ENCODE results near the gene PRADC1. TPM values are rescaled to one million over a fixed set of nuclear protein-coding genes. Genes with fewer than 3 reads are reported as not detected.

Gene PRADC1
- total RNA-seq, 2 donors from 2014 or later, result 19.9 to 24.5 TPM

- DNase-seq (ENCODE audit: low spot score) (no peak), ATAC-seq (ENCODE audit: insufficient number of reproducible peaks, low FRiP score, low read depth) (no peak)
- Histone ChIP-seq H3K4me3 (no peak overlapping the region), H3K4me1 (ENCODE audit: control insufficient read depth in 1 of 2, low read depth in 2 of 2) (no peaks in the 10 kb centered on the region), H3K9me3 (no peaks in the 10 kb centered on the region), H3K27me3 (replicated peaks; ENCODE audit: insufficient read depth) (no peaks in the 10 kb centered on the region), H3K27ac (no peak overlapping the region), H3K36me3 (no peaks in the 10 kb centered on the region)
- no peak for TF ChIP-seq CTCF (IDR thresholded peaks at IDR 0.05)
Observed at GRCh38 chr2:73262108-73262651, 29.1 kb upstream of the PRADC1 start.

- Histone ChIP-seq H3K4me1 (ENCODE audit: control insufficient read depth in 1 of 2, low read depth in 2 of 2) (no peaks in the 10 kb centered on the region), H3K27ac (no peak overlapping the region), H3K36me3 (no peaks in the 10 kb centered on the region), H3K4me3 (no peak overlapping the region), H3K9me3 (no peaks in the 10 kb centered on the region), H3K27me3 (replicated peaks; ENCODE audit: insufficient read depth) (no peaks in the 10 kb centered on the region)
- TF ChIP-seq CTCF (IDR thresholded peaks at IDR 0.05), result no peak
- no peak for ATAC-seq (ENCODE audit: insufficient number of reproducible peaks, low FRiP score, low read depth)
- no peak for DNase-seq (ENCODE audit: low spot score)
Observed at GRCh38 chr2:73260338-73260984, 27.4 kb upstream of the PRADC1 start.

- no peak for TF ChIP-seq CTCF (IDR thresholded peaks at IDR 0.05)
- H3K4me1 ChIP-seq (ENCODE audit: control insufficient read depth in 1 of 2, low read depth in 2 of 2), result no peaks in the 10 kb centered on the region
- no peaks in the 10 kb centered on the region for H3K9me3 ChIP-seq
- H3K27ac ChIP-seq, result no peak overlapping the region
- H3K4me3 ChIP-seq, result no peak overlapping the region
- ATAC-seq (ENCODE audit: insufficient number of reproducible peaks, low FRiP score, low read depth) (no peak), DNase-seq (ENCODE audit: low spot score) (no peak)
- H3K36me3 ChIP-seq, result no peaks in the 10 kb centered on the region
- H3K27me3 ChIP-seq (replicated peaks; ENCODE audit: insufficient read depth), result no peaks in the 10 kb centered on the region
Observed at GRCh38 chr2:73259704-73260337, 26.8 kb upstream of the PRADC1 start.

GRCh38 chr2:73259276-73259675 lies 26.2 kb upstream of the PRADC1 start:
- DNase-seq (ENCODE audit: low spot score), result no peak
- no peak overlapping the region for H3K4me3 ChIP-seq

More at GRCh38 chr2:73259276-73259675, 26.2 kb upstream of the PRADC1 start:
- no peaks in the 10 kb centered on the region for H3K27me3 ChIP-seq (replicated peaks; ENCODE audit: insufficient read depth)
- ATAC-seq (ENCODE audit: insufficient number of reproducible peaks, low FRiP score, low read depth), result no peak
- H3K27ac ChIP-seq, result no peak overlapping the region
- no peaks in the 10 kb centered on the region for H3K4me1 ChIP-seq (ENCODE audit: control insufficient read depth in 1 of 2, low read depth in 2 of 2)
- no peaks in the 10 kb centered on the region for H3K36me3 ChIP-seq
- no peaks in the 10 kb centered on the region for H3K9me3 ChIP-seq
- TF ChIP-seq CTCF (IDR thresholded peaks at IDR 0.05), result no peak

Measured in thoracic aorta (tissue), 2 donors.